Chondrocyte (in vitro differentiated cells): ENCODE data around the gene FAM131C. TPM values are rescaled to one million over a fixed set of nuclear protein-coding genes. Genes with fewer than 3 reads are reported as not detected.

Source experiments
- DNase-seq: peaks from one replicate; pipeline ENCODE4 v3.0.0; 2021; ENCODE audit warnings: mixed read lengths, low spot score
- H3K27ac Mint-ChIP-seq: one replicate; pipeline ENCODE4 v1.8.0; 2021; ENCODE audit warnings: mild to moderate bottlenecking, moderate library complexity, mixed read lengths; ENCODE audit not compliant: unreplicated experiment
- H3K27me3 Mint-ChIP-seq: 2 replicates; pipeline ENCODE4 v1.8.0; 2021; ENCODE audit warnings: low read depth, mixed read lengths
- H3K36me3 Mint-ChIP-seq: 2 replicates; pipeline ENCODE4 v1.8.0; 2021; ENCODE audit warnings: low read depth, mixed read lengths
- H3K4me1 Mint-ChIP-seq: 2 replicates; pipeline ENCODE4 v1.8.0; 2021; ENCODE audit warnings: low read depth, mild to moderate bottlenecking, mixed read lengths
- H3K4me3 Mint-ChIP-seq: one replicate; pipeline ENCODE4 v1.8.0; 2021; ENCODE audit warnings: mild to moderate bottlenecking, moderate library complexity, mixed read lengths; ENCODE audit not compliant: unreplicated experiment
- H3K9me3 Mint-ChIP-seq: 2 replicates; pipeline ENCODE4 v1.8.0; 2021; ENCODE audit warnings: low read depth, mixed read lengths
- CTCF ChIP-seq: fragments of 200-600 bp; sonication (generic); IDR thresholded peaks from 2 replicates; pipeline ENCODE4 v1.5.0; 2021; ENCODE audit warnings: antibody characterized with exemption, mild to moderate bottlenecking, moderate library complexity
- total RNA-seq: library from RNA; stranded (reverse); gene quantifications from 3 replicates; pipeline ENCODE4 v1.2.1, GENCODE V29; 2021

FAM131C gene
- total RNA-seq, 1 donor from 2014 or later: 0.70 TPM

- H3K36me3 Mint-ChIP-seq: no peaks in the 10 kb centered on the region
- no peak overlapping the region for H3K27ac Mint-ChIP-seq
Observed at GRCh38 chr1:16088351-16088911, 15.0 kb upstream of the FAM131C start.

GRCh38 chr1:16087733-16088132, 14.3 kb upstream of the FAM131C start:
- Mint-ChIP-seq H3K36me3 (no peaks in the 10 kb centered on the region), H3K9me3 (no peaks in the 10 kb centered on the region), H3K4me1 (peaks cover 6% of the 10 kb centered on the region), H3K4me3 (no peak overlapping the region), H3K27me3 (no peaks in the 10 kb centered on the region), H3K27ac (no peak overlapping the region)
- no peak for TF ChIP-seq CTCF
- peak; percentile 50 for DNase-seq

More at GRCh38 chr1:16088351-16088911, 15.0 kb upstream of the FAM131C start:
- Mint-ChIP-seq H3K9me3 (no peaks in the 10 kb centered on the region), H3K27me3 (no peaks in the 10 kb centered on the region), H3K4me3 (no peak overlapping the region), H3K4me1 (peaks cover 4% of the 10 kb centered on the region)
- no peak for TF ChIP-seq CTCF
- peak; percentile 83 for DNase-seq

- Mint-ChIP-seq H3K27ac (no peak overlapping the region), H3K4me1 (peaks cover 6% of the 10 kb centered on the region), H3K27me3 (no peaks in the 10 kb centered on the region), H3K36me3 (no peaks in the 10 kb centered on the region), H3K4me3 (no peak overlapping the region), H3K9me3 (no peaks in the 10 kb centered on the region)
- DNase-seq: peak; percentile 66
- TF ChIP-seq CTCF: no peak
Observed at GRCh38 chr1:16085522-16085921, 12.1 kb upstream of the FAM131C start.

- no peak overlapping the region for H3K4me3 Mint-ChIP-seq
- H3K27me3 Mint-ChIP-seq: no peaks in the 10 kb centered on the region
- no peak for TF ChIP-seq CTCF
- DNase-seq: no peak
- no peak overlapping the region for H3K27ac Mint-ChIP-seq
- H3K4me1 Mint-ChIP-seq: peaks cover 8% of the 10 kb centered on the region
- no peaks in the 10 kb centered on the region for H3K9me3 Mint-ChIP-seq
- H3K36me3 Mint-ChIP-seq: no peaks in the 10 kb centered on the region
Observed at GRCh38 chr1:16083486-16083885, 10.0 kb upstream of the FAM131C start.

GRCh38 chr1:16082283-16083038, 9.0 kb upstream of the FAM131C start:
- peak; percentile 95 for TF ChIP-seq CTCF
- peaks cover 8% of the 10 kb centered on the region for H3K4me1 Mint-ChIP-seq
- peak; percentile 52 for DNase-seq
- H3K4me3 Mint-ChIP-seq: no peak overlapping the region
- H3K36me3 Mint-ChIP-seq: no peaks in the 10 kb centered on the region
- no peak overlapping the region for H3K27ac Mint-ChIP-seq
- no peaks in the 10 kb centered on the region for H3K27me3 Mint-ChIP-seq
- H3K9me3 Mint-ChIP-seq: no peaks in the 10 kb centered on the region
